Measurements from ENCODE around the gene FARP1. TPM values are rescaled to one million over a fixed set of nuclear protein-coding genes. Genes with fewer than 3 reads are reported as not detected.

FARP1 gene
- total and polyA plus RNA-seq, 2 of the 13 experiments (the other 11 are each of a cell fraction or from before 2014, with no cell fraction given) = 70.6 to 126 TPM

DNA sequence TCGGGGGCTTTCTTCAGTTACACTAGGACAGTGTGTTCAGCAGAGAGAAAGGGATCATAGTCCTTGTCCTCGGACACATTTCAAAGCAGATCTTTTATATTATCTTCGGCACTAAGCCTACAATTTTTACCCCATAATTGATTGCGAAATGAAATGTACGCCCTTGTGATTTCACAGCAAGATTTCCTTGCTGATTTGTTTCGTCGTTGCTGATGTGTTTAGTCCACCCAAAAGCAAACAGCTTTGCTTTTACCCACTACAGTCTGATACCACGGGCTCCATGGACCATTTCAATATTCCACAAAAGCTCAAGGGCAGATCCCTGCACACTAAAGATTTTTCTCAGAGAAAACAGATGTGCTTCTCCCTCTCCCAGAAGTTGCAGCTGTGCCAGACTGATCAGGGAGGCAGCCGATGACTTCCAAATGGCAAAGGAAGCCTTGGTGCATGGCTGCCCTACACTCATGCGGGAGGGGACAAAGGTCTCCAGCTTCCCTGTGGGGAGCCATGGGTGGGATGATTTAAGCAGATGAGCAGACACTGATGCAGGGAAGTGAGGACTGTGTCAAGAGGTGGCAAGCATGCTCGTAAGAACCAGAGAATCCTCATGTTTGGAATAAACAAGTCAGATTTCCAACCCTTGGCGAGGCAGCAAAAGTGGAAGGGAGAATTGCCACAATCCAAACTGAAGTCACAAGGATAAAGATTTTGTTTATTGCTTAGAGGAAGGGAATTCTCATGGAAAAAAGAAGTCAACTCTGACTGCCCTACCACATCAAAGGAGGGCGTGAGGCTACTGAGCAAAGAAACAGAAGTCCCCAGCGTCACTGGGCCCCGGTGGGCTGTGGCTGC, 353.0 kb downstream of the FARP1 start:
- CTCF ChIA-PET (ENCODE audit: low intra/inter-chr PET ratio, low total read pairs) = no interaction called here
- 25% methylated on average over 13 of the region's 15 CpGs for WGBS (ENCODE audit: low lambda C conversion rate)
- H3K27me3 ChIP-seq (ENCODE audit: control insufficient read depth in 1 of 2, insufficient read depth in 2 of 2, low read length in 2 of 2) = no peaks in the 10 kb centered on the region
- peak overlapping the region; percentile 51 for H3K9ac ChIP-seq (ENCODE audit: insufficient read depth, low read depth, low read length)
- peak; percentile 83 for ATAC-seq
- peaks cover 90% of the 10 kb centered on the region for H3K4me1 ChIP-seq (ENCODE audit: insufficient read depth, low read length)
- peak overlapping the region in 2 of 3 experiments; percentile 25 to 31; a peak in 3 of 6 replicates for H3K4me3 ChIP-seq (replicated peaks in 1 of 3; ENCODE audit: insufficient read depth in 1 of 3, low read depth in 2 of 3, low read length in 3 of 3)
- BruUV-seq (replicated peaks) = no TSS peak
- peak overlapping the region; percentile 69 for H3K4me2 ChIP-seq (ENCODE audit: low read depth, low read length)
- peak; percentile 73 for FAIRE-seq
- H3K27ac ChIP-seq (ENCODE audit: extremely low read length, insufficient read depth, low read length) = peak overlapping the region; percentile 81
- H3K36me3 ChIP-seq (replicated peaks in 1 of 2; ENCODE audit: control insufficient read depth in 1 of 2, insufficient read depth in 2 of 2, low read length in 2 of 2) = peaks cover 4 to 17% of the 10 kb centered on the region in 2 experiments
- in situ Hi-C loops (cut with HindIII; ENCODE audit: extremely low pct_ligation_motif_present, low pct_unique_long_range_greater_than_20kb) (no loop called here), intact Hi-C loops (cut with micrococcal nuclease; ENCODE audit: unreplicated experiment) (no loop called here)
- H2AFZ ChIP-seq (ENCODE audit: low read length) = no peak overlapping the region
- H3K79me2 ChIP-seq (ENCODE audit: insufficient read depth, low read length) = peaks cover 85% of the 10 kb centered on the region
- no peaks in the 10 kb centered on the region for H3K9me3 ChIP-seq (ENCODE audit: low read length)
- H4K20me1 ChIP-seq (ENCODE audit: insufficient read depth, low read length) = peaks cover 2% of the 10 kb centered on the region; the same call in 1 of the 2 replicates
- DNase-seq (ENCODE audit: low spot score) = peak; percentile 42
- POLR2A ChIA-PET = interaction anchor here (0.8 to 2.6 kb wide), 4 partner anchors 9 to 13 kb away, joined by 3 to 8 read pairs (median 4); no protein-coding TSS in a partner anchor
- TF ChIP-seq ZNF891 (CRISPR knock-in tag; IDR thresholded peaks at IDR 0.05) = no peak
- no peak for TF ChIP-seq SP4 (CRISPR knock-in tag; IDR thresholded peaks at IDR 0.05)
- TF ChIP-seq ELF3 (CRISPR knock-in tag; IDR thresholded peaks at IDR 0.05) = no peak
- TF ChIP-seq CEBPG (CRISPR knock-in tag; IDR thresholded peaks at IDR 0.05) = peak; percentile 71
- no peak for TF ChIP-seq STAG1 (CRISPR knock-in tag; IDR thresholded peaks at IDR 0.05)
- TF ChIP-seq, protein P1, sequence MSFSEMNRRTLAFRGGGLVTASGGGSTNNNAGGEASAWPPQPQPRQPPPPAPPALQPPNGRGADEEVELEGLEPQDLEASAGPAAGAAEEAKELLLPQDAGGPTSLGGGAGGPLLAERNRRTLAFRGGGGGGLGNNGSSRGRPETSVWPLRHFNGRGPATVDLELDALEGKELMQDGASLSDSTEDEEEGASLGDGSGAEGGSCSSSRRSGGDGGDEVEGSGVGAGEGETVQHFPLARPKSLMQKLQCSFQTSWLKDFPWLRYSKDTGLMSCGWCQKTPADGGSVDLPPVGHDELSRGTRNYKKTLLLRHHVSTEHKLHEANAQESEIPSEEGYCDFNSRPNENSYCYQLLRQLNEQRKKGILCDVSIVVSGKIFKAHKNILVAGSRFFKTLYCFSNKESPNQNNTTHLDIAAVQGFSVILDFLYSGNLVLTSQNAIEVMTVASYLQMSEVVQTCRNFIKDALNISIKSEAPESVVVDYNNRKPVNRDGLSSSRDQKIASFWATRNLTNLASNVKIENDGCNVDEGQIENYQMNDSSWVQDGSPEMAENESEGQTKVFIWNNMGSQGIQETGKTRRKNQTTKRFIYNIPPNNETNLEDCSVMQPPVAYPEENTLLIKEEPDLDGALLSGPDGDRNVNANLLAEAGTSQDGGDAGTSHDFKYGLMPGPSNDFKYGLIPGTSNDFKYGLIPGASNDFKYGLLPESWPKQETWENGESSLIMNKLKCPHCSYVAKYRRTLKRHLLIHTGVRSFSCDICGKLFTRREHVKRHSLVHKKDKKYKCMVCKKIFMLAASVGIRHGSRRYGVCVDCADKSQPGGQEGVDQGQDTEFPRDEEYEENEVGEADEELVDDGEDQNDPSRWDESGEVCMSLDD (CRISPR knock-in tag; IDR thresholded peaks at IDR 0.05; ENCODE audit: borderline replicate concordance) = no peak
- TF ChIP-seq, protein P2, sequence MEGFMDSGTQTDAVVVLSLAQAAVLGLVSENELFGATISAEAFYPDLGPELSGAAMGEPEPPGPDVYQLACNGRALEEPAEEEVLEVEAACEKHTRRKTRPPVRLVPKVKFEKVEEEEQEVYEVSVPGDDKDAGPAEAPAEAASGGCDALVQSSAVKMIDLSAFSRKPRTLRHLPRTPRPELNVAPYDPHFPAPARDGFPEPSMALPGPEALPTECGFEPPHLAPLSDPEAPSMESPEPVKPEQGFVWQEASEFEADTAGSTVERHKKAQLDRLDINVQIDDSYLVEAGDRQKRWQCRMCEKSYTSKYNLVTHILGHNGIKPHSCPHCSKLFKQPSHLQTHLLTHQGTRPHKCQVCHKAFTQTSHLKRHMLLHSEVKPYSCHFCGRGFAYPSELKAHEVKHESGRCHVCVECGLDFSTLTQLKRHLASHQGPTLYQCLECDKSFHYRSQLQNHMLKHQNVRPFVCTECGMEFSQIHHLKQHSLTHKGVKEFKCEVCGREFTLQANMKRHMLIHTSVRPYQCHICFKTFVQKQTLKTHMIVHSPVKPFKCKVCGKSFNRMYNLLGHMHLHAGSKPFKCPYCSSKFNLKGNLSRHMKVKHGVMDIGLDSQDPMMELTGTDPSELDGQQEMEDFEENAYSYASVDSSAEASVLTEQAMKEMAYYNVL (CRISPR knock-in tag; IDR thresholded peaks at IDR 0.05; ENCODE audit: borderline replicate concordance) = no peak
- TF ChIP-seq ZNF343 (CRISPR knock-in tag; IDR thresholded peaks at IDR 0.05) = 0 out of 2 replicates have a peak, but pooled peaks have one; percentile 55
- TF ChIP-seq, protein P3, sequence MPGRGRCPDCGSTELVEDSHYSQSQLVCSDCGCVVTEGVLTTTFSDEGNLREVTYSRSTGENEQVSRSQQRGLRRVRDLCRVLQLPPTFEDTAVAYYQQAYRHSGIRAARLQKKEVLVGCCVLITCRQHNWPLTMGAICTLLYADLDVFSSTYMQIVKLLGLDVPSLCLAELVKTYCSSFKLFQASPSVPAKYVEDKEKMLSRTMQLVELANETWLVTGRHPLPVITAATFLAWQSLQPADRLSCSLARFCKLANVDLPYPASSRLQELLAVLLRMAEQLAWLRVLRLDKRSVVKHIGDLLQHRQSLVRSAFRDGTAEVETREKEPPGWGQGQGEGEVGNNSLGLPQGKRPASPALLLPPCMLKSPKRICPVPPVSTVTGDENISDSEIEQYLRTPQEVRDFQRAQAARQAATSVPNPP (CRISPR knock-in tag; IDR thresholded peaks at IDR 0.05) = no peak
- TF ChIP-seq ISX (CRISPR knock-in tag; conservative IDR thresholded peaks at IDR 0.05) = no peak
- TF ChIP-seq ZNF382 (CRISPR knock-in tag; IDR thresholded peaks at IDR 0.05; ENCODE audit: borderline replicate concordance) = no peak
- TF ChIP-seq GATAD2A (CRISPR knock-in tag; IDR thresholded peaks at IDR 0.05) = peak; percentile 42; the same call in 1 of the 2 replicates
- TF ChIP-seq, protein P4, sequence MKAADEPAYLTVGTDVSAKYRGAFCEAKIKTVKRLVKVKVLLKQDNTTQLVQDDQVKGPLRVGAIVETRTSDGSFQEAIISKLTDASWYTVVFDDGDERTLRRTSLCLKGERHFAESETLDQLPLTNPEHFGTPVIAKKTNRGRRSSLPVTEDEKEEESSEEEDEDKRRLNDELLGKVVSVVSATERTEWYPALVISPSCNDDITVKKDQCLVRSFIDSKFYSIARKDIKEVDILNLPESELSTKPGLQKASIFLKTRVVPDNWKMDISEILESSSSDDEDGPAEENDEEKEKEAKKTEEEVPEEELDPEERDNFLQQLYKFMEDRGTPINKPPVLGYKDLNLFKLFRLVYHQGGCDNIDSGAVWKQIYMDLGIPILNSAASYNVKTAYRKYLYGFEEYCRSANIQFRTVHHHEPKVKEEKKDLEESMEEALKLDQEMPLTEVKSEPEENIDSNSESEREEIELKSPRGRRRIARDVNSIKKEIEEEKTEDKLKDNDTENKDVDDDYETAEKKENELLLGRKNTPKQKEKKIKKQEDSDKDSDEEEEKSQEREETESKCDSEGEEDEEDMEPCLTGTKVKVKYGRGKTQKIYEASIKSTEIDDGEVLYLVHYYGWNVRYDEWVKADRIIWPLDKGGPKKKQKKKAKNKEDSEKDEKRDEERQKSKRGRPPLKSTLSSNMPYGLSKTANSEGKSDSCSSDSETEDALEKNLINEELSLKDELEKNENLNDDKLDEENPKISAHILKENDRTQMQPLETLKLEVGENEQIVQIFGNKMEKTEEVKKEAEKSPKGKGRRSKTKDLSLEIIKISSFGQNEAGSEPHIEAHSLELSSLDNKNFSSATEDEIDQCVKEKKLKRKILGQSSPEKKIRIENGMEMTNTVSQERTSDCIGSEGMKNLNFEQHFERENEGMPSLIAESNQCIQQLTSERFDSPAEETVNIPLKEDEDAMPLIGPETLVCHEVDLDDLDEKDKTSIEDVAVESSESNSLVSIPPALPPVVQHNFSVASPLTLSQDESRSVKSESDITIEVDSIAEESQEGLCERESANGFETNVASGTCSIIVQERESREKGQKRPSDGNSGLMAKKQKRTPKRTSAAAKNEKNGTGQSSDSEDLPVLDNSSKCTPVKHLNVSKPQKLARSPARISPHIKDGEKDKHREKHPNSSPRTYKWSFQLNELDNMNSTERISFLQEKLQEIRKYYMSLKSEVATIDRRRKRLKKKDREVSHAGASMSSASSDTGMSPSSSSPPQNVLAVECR (CRISPR knock-in tag; IDR thresholded peaks at IDR 0.05; ENCODE audit: borderline replicate concordance) = peak; percentile 37; the same call in 1 of the 2 replicates

Measured in HepG2 (cell line).